Upper lobe of left lung (tissue), 6 donors: Measurements from ENCODE around the gene RASSF4. TPM values are rescaled to one million over a fixed set of nuclear protein-coding genes. Genes with fewer than 3 reads are reported as not detected.

Experiments used
- ATAC-seq, 2 donors: fragments of 200-7000 bp; cut with Tn5 transposase; one replicate each; pipeline ENCODE4 v1.9.1; 2022; ENCODE audit warnings: mild to moderate bottlenecking in 2 of 2, moderate library complexity in 2 of 2; ENCODE audit not compliant: low FRiP score in 2 of 2
- DNase-seq, 2 donors: peaks; one replicate each; pipeline ENCODE4 v3.0.0-alpha.2; 2019 to 2020
- H3K27ac ChIP-seq, 4 donors: fragments of 200-600 bp; sonication (generic); one replicate each; pipeline ENCODE4 v1.5.1; 2016 to 2019
- H3K27me3 ChIP-seq, 4 donors: fragments of 200-600 bp; sonication (generic); one replicate each; pipeline ENCODE4 v1.5.1; 2017 to 2019
- H3K36me3 ChIP-seq, 4 donors: fragments of 200-600 bp; sonication (generic); one replicate each; pipeline ENCODE4 v1.5.1; 2016 to 2019
- H3K4me1 ChIP-seq, 4 donors: fragments of 200-600 bp; sonication (generic); one replicate each; pipeline ENCODE4 v1.5.1; 2018 to 2019
- H3K4me3 ChIP-seq, 4 donors: fragments of 200-600 bp; sonication (generic); one replicate each; pipeline ENCODE4 v1.5.1; 2017 to 2019; ENCODE audit warnings: mild to moderate bottlenecking in 2 of 4, moderate library complexity in 1 of 4
- H3K9me3 ChIP-seq, 4 donors: fragments of 200-600 bp; sonication (generic); one replicate each; pipeline ENCODE4 v1.5.1; 2018 to 2019
- EP300 ChIP-seq, 4 donors: sonication (generic); formaldehyde crosslinking; IDR thresholded peaks; one replicate each; pipeline ENCODE4 v1.5.1; 2017; ENCODE audit warnings: antibody characterized with exemption in 4 of 4, control low read depth in 2 of 4
- POLR2A ChIP-seq, 4 donors: fragments of 450-650 bp; IDR thresholded peaks; one replicate each; pipeline ENCODE4 v1.5.1; 2016 to 2017; ENCODE audit warnings: antibody characterized with exemption in 4 of 4, mild to moderate bottlenecking in 2 of 4
- POLR2AphosphoS5 ChIP-seq, 2 donors: sonication (generic); formaldehyde crosslinking; IDR thresholded peaks; one replicate each; pipeline ENCODE4 v1.5.1; 2017; ENCODE audit warnings: antibody characterized with exemption in 2 of 2
- WGBS, 2 donors: methylation state at CpG; one replicate each; pipeline ENCODE4 v1.1.5; 2017 to 2018; 5-methylcytosine and 5-hydroxymethylcytosine counted together
- total RNA-seq, 6 donors: library from RNA; depleted of rRNA in 4 of 6; stranded (reverse); fragments of >200 nt in 4 of 6; gene quantifications; one replicate each; pipeline versions ENCODE4 v1.1.0 to v1.2.1, GENCODE V29; 2016 to 2021
- TF ChIP-seq, protein P1 (sequence below), 6 experiments: fragments of 450-650 bp in 4 of 6; fragments of 200-600 bp in 2 of 6; sonication (generic) in 2 of 6; IDR thresholded peaks; one replicate each; pipeline ENCODE4 v1.5.1; 2016 to 2019; ENCODE audit warnings: antibody characterized with exemption in 6 of 6
- donor health status: DM: no; HTN: no; CAD: no; lungs with moderate emphysema.
- donor health status: DM: no; HTN: yes; CAD: no; lungs with severe emphysema.

The RASSF4 gene, protein sequence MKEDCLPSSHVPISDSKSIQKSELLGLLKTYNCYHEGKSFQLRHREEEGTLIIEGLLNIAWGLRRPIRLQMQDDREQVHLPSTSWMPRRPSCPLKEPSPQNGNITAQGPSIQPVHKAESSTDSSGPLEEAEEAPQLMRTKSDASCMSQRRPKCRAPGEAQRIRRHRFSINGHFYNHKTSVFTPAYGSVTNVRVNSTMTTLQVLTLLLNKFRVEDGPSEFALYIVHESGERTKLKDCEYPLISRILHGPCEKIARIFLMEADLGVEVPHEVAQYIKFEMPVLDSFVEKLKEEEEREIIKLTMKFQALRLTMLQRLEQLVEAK
- 100 to 1,000 TPM in 1 of 6 donors, 10 to 100 TPM in 5; 23.4 to 194 (median 48.0) TPM for total RNA-seq

DNA sequence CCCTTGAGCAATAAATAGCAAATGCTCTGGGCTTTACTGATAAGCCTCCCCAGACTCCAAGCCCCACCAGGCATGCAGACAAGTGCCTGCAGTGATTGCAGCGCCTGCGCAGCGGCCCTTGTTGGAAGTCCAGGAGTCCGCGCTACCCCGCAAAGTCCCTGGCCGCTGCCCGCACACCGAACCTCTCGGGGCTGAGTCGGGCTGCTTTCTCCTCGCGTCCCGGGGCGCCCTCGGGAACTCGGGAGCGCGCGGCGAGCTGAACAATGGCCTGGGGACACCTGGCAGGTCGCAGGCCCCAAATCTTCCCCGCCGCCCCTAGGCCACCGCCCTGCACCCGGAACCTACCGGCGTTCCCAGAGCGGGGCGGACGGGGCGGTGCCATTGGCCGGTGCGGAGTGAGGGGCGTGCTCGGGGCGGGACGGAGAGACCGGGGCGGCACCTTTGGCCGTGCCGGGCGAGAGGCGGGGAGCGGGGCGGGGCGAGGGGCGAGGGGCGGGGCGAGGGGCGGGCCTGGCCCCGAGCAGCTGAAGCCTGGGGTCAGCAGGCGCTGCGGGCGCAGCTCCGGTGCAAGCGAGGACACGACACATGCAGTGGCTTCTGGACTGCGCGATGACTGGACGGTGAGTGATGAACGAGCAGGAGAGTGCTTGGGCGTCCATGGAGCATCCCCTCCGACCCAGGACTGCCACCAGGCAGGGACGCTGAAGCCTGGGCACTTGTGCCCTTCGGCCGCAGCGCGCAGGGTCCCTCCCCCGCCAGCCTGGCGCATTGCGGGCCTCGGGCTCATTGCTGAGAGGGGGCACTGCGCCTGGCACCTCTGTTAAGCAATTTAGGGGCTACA, at the start of gene RASSF4:
Gene RASSF4 (plus strand): TSS at position 556 of the 841 bp plus-strand sequence. CDS start 10,401 bp downstream, outside the sequence.
- TF ChIP-seq POLR2AphosphoS5 (IDR thresholded peaks at IDR 0.05), result peak; percentile 79 to 88
- TF ChIP-seq POLR2A (IDR thresholded peaks at IDR 0.05), result peak; percentile 29 to 98 (median 78)
- peak in 1 of 4 donors; percentile 31 for TF ChIP-seq EP300 (IDR thresholded peaks at IDR 0.05)
- TF ChIP-seq, protein P1, sequence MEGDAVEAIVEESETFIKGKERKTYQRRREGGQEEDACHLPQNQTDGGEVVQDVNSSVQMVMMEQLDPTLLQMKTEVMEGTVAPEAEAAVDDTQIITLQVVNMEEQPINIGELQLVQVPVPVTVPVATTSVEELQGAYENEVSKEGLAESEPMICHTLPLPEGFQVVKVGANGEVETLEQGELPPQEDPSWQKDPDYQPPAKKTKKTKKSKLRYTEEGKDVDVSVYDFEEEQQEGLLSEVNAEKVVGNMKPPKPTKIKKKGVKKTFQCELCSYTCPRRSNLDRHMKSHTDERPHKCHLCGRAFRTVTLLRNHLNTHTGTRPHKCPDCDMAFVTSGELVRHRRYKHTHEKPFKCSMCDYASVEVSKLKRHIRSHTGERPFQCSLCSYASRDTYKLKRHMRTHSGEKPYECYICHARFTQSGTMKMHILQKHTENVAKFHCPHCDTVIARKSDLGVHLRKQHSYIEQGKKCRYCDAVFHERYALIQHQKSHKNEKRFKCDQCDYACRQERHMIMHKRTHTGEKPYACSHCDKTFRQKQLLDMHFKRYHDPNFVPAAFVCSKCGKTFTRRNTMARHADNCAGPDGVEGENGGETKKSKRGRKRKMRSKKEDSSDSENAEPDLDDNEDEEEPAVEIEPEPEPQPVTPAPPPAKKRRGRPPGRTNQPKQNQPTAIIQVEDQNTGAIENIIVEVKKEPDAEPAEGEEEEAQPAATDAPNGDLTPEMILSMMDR (IDR thresholded peaks at IDR 0.05), result peak in 3 of 6 experiments; percentile 16 to 29 (median 24)
- ATAC-seq (peak; percentile 96 to 97), DNase-seq (peak; percentile 96 to 99)
- H3K4me1 ChIP-seq, result peaks cover 45 to 68% (median 53%) of the 10 kb centered on the region in 4 donors
- 1 to 3% methylated on average over 10 to 31 of the region's 74 CpGs for WGBS, 2 donors
- H3K9me3 ChIP-seq, result no peaks in the 10 kb centered on the region
- H3K4me3 ChIP-seq, result peak within 1 kb of the TSS; percentile 50 to 74 (median 72)
- peaks cover 0 to 12% (median 5%) of the 10 kb centered on the region in 4 donors for H3K36me3 ChIP-seq
- H3K27ac ChIP-seq, result peak within 1 kb of the TSS; percentile 88 to 97 (median 90)
- H3K27me3 ChIP-seq, result no peaks in the 10 kb centered on the region

DNA sequence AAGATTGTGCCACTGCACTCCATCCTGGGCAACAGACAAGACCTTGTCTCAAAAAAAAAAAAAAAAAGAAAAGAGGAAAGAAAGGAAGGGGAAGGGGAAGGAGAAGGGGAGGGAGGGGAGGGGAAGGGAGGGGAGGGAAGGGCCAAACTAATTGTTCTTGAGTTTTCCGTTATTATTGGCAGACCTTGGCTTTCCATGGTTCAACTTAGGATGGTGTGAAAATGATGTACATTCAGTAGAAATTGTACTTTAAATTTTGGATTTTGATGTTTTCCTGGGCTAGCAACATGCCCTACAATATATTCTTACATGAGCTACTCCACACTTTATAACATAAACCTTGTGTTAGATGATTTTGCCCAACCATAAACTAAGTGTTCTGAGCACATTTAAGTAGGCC, 49.7 kb upstream of the RASSF4 start:
- Histone ChIP-seq H3K4me1 (peaks cover 10 to 36% (median 25%) of the 10 kb centered on the region in 4 donors), H3K27ac (no peak overlapping the region), H3K27me3 (no peaks in the 10 kb centered on the region), H3K4me3 (no peak overlapping the region), H3K9me3 (no peaks in the 10 kb centered on the region), H3K36me3 (no peaks in the 10 kb centered on the region)
- no peak for ATAC-seq
- TF ChIP-seq POLR2AphosphoS5 (IDR thresholded peaks at IDR 0.05), result no peak
- no peak for TF ChIP-seq EP300 (IDR thresholded peaks at IDR 0.05)
- TF ChIP-seq, protein P1 (IDR thresholded peaks at IDR 0.05), result no peak
- TF ChIP-seq POLR2A (IDR thresholded peaks at IDR 0.05), result no peak
- DNase-seq, result no peak
- 61 to 89% methylated on average over 1 of the region's 1 CpG for WGBS, 2 donors

DNA sequence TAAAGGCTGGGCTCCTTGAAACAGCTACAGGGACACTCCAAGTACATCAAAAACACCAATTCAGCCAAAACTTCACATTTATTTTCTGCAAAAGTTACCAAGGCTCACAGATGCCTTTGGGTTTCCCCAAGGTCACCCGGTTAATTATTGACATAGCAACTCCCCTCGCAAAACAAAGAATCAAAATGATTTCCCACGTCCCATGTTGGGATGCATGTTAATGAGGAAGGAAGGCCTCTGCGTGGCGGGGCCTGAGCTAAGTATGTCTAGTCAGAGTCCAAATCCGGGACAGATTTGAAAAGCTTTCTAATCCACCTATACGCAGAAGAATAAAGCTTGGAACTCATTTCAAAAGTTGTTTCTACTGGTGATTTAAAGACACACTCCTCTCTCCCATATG, 49.0 kb upstream of the RASSF4 start:
- Histone ChIP-seq H3K27me3 (no peaks in the 10 kb centered on the region), H3K4me3 (no peak overlapping the region), H3K4me1 (peaks cover 10 to 36% (median 25%) of the 10 kb centered on the region in 4 donors), H3K9me3 (no peaks in the 10 kb centered on the region), H3K36me3 (no peaks in the 10 kb centered on the region), H3K27ac (no peak overlapping the region)
- DNase-seq, result no peak
- 64 to 68% methylated on average over 7 of the region's 7 CpGs for WGBS, 2 donors
- TF ChIP-seq POLR2AphosphoS5 (IDR thresholded peaks at IDR 0.05), result no peak
- TF ChIP-seq EP300 (IDR thresholded peaks at IDR 0.05), result no peak
- no peak for ATAC-seq

DNA sequence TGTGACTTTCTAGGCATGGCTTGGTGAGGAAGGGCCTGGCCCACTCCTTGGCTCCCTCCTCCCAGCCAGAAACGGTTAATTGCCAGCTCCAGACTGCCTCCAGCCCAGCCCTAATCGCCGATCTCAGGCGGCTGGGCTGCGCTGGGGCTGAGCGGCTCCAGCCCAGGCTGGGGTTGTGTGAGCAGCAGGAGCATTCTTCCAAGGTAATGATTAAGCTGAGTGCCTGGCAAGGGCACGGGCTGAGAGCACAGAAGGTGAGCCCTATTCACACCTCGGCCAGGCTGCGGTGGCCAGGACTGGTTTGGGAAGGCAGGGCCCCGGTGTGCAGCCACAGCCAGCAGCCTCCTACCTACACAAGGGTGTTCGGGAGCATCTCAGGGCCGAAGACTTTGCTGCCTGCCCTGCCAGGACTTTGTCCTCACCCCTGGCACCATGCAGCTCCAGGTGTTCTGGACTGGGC, 48.5 kb upstream of the RASSF4 start, which contains the start of gene TMEM72:
Gene TMEM72 (plus strand): TSS at position 257 of the 460 bp plus-strand sequence. CDS start 176 bp downstream, at position 433.
- Histone ChIP-seq H3K27me3 (no peaks in the 10 kb centered on the region), H3K27ac (peak within 1 kb of the TSS in 1 of 4 donors; percentile 30), H3K4me1 (peaks cover 10 to 36% (median 25%) of the 10 kb centered on the region in 4 donors), H3K9me3 (no peaks in the 10 kb centered on the region), H3K36me3 (no peaks in the 10 kb centered on the region), H3K4me3 (no peak within 1 kb of the TSS)
- ATAC-seq (peak; percentile 60 to 87), DNase-seq (peak; percentile 84 to 85)
- 40 to 55% methylated on average over 6 to 12 of the region's 12 CpGs for WGBS, 2 donors
- TF ChIP-seq POLR2A (IDR thresholded peaks at IDR 0.05) (no peak), EP300 (IDR thresholded peaks at IDR 0.05) (no peak), POLR2AphosphoS5 (IDR thresholded peaks at IDR 0.05) (no peak)
- TF ChIP-seq, protein P1 (IDR thresholded peaks at IDR 0.05), result no peak

DNA sequence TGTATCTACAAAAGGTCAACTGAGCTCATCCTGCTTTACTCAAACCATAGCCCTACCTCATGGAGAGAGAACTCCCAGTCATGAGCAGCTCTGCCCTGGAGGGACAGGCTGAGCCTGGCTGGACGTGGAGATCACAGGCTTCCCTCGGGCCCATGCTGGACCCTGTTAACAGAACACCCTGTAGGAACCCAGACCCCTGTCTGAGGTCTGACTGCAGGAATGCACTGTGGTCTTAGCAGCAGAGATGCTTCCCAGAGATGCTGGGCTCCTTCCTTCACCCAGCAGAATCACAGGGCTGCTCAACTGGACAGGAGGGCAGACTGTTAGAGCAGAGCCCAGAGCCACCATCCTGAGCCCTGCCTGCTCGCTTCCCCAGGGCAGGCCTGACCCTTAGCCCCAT, 47.7 kb upstream of the RASSF4 start:
- TF ChIP-seq, protein P1 (IDR thresholded peaks at IDR 0.05), result no peak
- TF ChIP-seq EP300 (IDR thresholded peaks at IDR 0.05) (no peak), POLR2AphosphoS5 (IDR thresholded peaks at IDR 0.05) (no peak), POLR2A (IDR thresholded peaks at IDR 0.05) (no peak)
- DNase-seq, result no peak
- Histone ChIP-seq H3K9me3 (no peaks in the 10 kb centered on the region), H3K27ac (no peak overlapping the region), H3K4me1 (peaks cover 10 to 36% (median 25%) of the 10 kb centered on the region in 4 donors), H3K36me3 (no peaks in the 10 kb centered on the region), H3K4me3 (no peak overlapping the region), H3K27me3 (no peaks in the 10 kb centered on the region)
- no peak for ATAC-seq
- WGBS, 2 donors, result 93% methylated on average over 3 of the region's 3 CpGs; no CpG with 5 or more reads in 1 of the 2 donors
